Upper lobe of left lung (tissue), 6 donors: ENCODE measurements around the gene VCP. TPM values are rescaled to one million over a fixed set of nuclear protein-coding genes. Genes with fewer than 3 reads are reported as not detected.

Experiments used
- ATAC-seq, 2 donors: fragments of 200-7000 bp; cut with Tn5 transposase; one replicate each; pipeline ENCODE4 v1.9.1; 2022; ENCODE audit warnings: mild to moderate bottlenecking in 2 of 2, moderate library complexity in 2 of 2; ENCODE audit not compliant: low FRiP score in 2 of 2
- DNase-seq, 2 donors: peaks; one replicate each; pipeline ENCODE4 v3.0.0-alpha.2; 2019 to 2020
- H3K27ac ChIP-seq, 4 donors: fragments of 200-600 bp; sonication (generic); one replicate each; pipeline ENCODE4 v1.5.1; 2016 to 2019
- H3K27me3 ChIP-seq, 4 donors: fragments of 200-600 bp; sonication (generic); one replicate each; pipeline ENCODE4 v1.5.1; 2017 to 2019
- H3K36me3 ChIP-seq, 4 donors: fragments of 200-600 bp; sonication (generic); one replicate each; pipeline ENCODE4 v1.5.1; 2016 to 2019
- H3K4me1 ChIP-seq, 4 donors: fragments of 200-600 bp; sonication (generic); one replicate each; pipeline ENCODE4 v1.5.1; 2018 to 2019
- H3K4me3 ChIP-seq, 4 donors: fragments of 200-600 bp; sonication (generic); one replicate each; pipeline ENCODE4 v1.5.1; 2017 to 2019; ENCODE audit warnings: mild to moderate bottlenecking in 2 of 4, moderate library complexity in 1 of 4
- H3K9me3 ChIP-seq, 4 donors: fragments of 200-600 bp; sonication (generic); one replicate each; pipeline ENCODE4 v1.5.1; 2018 to 2019
- EP300 ChIP-seq, 4 donors: sonication (generic); formaldehyde crosslinking; IDR thresholded peaks; one replicate each; pipeline ENCODE4 v1.5.1; 2017; ENCODE audit warnings: antibody characterized with exemption in 4 of 4, control low read depth in 2 of 4
- POLR2A ChIP-seq, 4 donors: fragments of 450-650 bp; IDR thresholded peaks; one replicate each; pipeline ENCODE4 v1.5.1; 2016 to 2017; ENCODE audit warnings: antibody characterized with exemption in 4 of 4, mild to moderate bottlenecking in 2 of 4
- POLR2AphosphoS5 ChIP-seq, 2 donors: sonication (generic); formaldehyde crosslinking; IDR thresholded peaks; one replicate each; pipeline ENCODE4 v1.5.1; 2017; ENCODE audit warnings: antibody characterized with exemption in 2 of 2
- WGBS, 2 donors: methylation state at CpG; one replicate each; pipeline ENCODE4 v1.1.5; 2017 to 2018; 5-methylcytosine and 5-hydroxymethylcytosine counted together
- total RNA-seq, 6 donors: library from RNA; depleted of rRNA in 4 of 6; stranded (reverse); fragments of >200 nt in 4 of 6; gene quantifications; one replicate each; pipeline versions ENCODE4 v1.1.0 to v1.2.1, GENCODE V29; 2016 to 2021
- TF ChIP-seq, protein P1 (sequence below), 6 experiments: fragments of 450-650 bp in 4 of 6; fragments of 200-600 bp in 2 of 6; sonication (generic) in 2 of 6; IDR thresholded peaks; one replicate each; pipeline ENCODE4 v1.5.1; 2016 to 2019; ENCODE audit warnings: antibody characterized with exemption in 6 of 6
- donor health status: DM: no; HTN: no; CAD: no; lungs with moderate emphysema.
- donor health status: DM: no; HTN: yes; CAD: no; lungs with severe emphysema.

The VCP gene
- total RNA-seq, 6 donors from 2014 or later: 170 to 215 (median 189) TPM

GRCh38 chr9:35091536-35091935 lies 19.1 kb upstream of the VCP start:
- 80 to 96% methylated on average over 1 to 17 of the region's 17 CpGs for WGBS, 2 donors
- ATAC-seq (no peak), DNase-seq (peak in 1 of 2 donors; percentile 52)
- no peaks in the 10 kb centered on the region for H3K27me3 ChIP-seq
- peaks cover 12 to 70% (median 50%) of the 10 kb centered on the region in 4 donors for H3K36me3 ChIP-seq
- no peak for TF ChIP-seq POLR2A (IDR thresholded peaks at IDR 0.05)
- TF ChIP-seq, protein P1, sequence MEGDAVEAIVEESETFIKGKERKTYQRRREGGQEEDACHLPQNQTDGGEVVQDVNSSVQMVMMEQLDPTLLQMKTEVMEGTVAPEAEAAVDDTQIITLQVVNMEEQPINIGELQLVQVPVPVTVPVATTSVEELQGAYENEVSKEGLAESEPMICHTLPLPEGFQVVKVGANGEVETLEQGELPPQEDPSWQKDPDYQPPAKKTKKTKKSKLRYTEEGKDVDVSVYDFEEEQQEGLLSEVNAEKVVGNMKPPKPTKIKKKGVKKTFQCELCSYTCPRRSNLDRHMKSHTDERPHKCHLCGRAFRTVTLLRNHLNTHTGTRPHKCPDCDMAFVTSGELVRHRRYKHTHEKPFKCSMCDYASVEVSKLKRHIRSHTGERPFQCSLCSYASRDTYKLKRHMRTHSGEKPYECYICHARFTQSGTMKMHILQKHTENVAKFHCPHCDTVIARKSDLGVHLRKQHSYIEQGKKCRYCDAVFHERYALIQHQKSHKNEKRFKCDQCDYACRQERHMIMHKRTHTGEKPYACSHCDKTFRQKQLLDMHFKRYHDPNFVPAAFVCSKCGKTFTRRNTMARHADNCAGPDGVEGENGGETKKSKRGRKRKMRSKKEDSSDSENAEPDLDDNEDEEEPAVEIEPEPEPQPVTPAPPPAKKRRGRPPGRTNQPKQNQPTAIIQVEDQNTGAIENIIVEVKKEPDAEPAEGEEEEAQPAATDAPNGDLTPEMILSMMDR (IDR thresholded peaks at IDR 0.05): no peak
- no peak for TF ChIP-seq EP300 (IDR thresholded peaks at IDR 0.05)
- no peak for TF ChIP-seq POLR2AphosphoS5 (IDR thresholded peaks at IDR 0.05)
- H3K4me1 ChIP-seq: peaks cover 8 to 10% (median 9%) of the 10 kb centered on the region in 4 donors
- no peaks in the 10 kb centered on the region for H3K9me3 ChIP-seq
- H3K4me3 ChIP-seq: no peak overlapping the region
- H3K27ac ChIP-seq: no peak overlapping the region

DNA sequence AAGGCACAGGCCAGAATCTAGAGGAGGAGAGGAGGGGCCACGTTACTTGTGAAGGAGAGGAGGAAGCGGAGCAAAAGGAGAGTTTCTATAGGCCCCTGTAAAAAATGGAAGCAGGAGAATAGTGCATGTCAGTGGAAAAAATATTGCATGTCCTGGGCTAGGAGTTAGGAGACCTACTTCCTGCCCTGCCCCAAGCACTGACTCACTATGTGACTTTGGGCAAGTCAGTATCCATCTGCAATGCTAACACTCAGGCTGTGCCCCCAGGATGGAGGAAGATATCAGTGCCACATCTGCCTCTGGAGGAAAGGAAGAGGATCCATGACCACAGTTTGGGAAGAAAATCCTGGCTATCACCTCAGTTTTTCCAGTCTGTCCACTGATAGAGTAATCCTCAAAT lies 17.0 kb upstream of the VCP start:
- 78 to 95% methylated on average over 2 of the region's 2 CpGs for WGBS, 2 donors
- DNase-seq (no peak), ATAC-seq (no peak)
- H3K4me1 ChIP-seq: no peaks in the 10 kb centered on the region
- TF ChIP-seq, protein P1 (IDR thresholded peaks at IDR 0.05): no peak
- no peak for TF ChIP-seq POLR2A (IDR thresholded peaks at IDR 0.05)
- TF ChIP-seq EP300 (IDR thresholded peaks at IDR 0.05): no peak
- H3K4me3 ChIP-seq: no peak overlapping the region
- peaks cover 12 to 74% (median 50%) of the 10 kb centered on the region in 4 donors for H3K36me3 ChIP-seq
- no peaks in the 10 kb centered on the region for H3K9me3 ChIP-seq
- H3K27me3 ChIP-seq: no peaks in the 10 kb centered on the region
- H3K27ac ChIP-seq: no peak overlapping the region

DNA sequence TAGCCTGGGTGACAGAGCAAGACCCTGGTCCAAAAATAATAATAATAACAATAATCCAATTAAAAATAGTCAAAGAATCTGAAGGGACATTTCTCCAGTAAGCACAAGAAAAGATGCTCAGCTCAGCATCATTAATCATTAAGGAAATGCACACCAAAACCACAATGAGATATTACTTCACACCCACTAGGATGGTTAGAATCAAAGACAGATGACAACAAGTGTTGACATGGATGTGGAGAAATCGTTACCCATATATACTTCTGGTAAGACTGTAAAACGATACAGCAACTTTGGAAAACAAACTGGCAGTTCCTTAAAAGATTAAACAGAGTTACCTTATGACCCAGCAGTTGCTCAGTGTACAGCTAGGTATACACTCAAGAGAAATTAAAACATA lies 12.7 kb upstream of the VCP start:
- Histone ChIP-seq H3K9me3 (no peaks in the 10 kb centered on the region), H3K4me1 (peaks cover 0 to 6% (median 4%) of the 10 kb centered on the region in 4 donors)
- WGBS, 2 donors: 71 to 81% methylated on average over 2 of the region's 2 CpGs

GRCh38 chr9:35079426-35080341 lies 7.3 kb upstream of the VCP start, which contains the start of gene FANCG:
Gene FANCG (minus strand): TSS chr9:35079942. CDS start chr9:35079524, 418 bp downstream.
- Histone ChIP-seq H3K27ac (peak within 1 kb of the TSS; percentile 27 to 85 (median 68)), H3K9me3 (no peaks in the 10 kb centered on the region), H3K36me3 (peaks cover 0 to 6% (median 2%) of the 10 kb centered on the region in 4 donors), H3K4me1 (peaks cover 8 to 21% (median 12%) of the 10 kb centered on the region in 4 donors), H3K4me3 (peak within 1 kb of the TSS; percentile 54 to 84 (median 78)), H3K27me3 (no peaks in the 10 kb centered on the region)
- DNase-seq (peak; percentile 94 to 95), ATAC-seq (peak; percentile 97 to 99)
- 0% methylated on average over 18 to 47 of the region's 67 CpGs for WGBS, 2 donors
- no peak for TF ChIP-seq EP300 (IDR thresholded peaks at IDR 0.05)
- TF ChIP-seq POLR2AphosphoS5 (IDR thresholded peaks at IDR 0.05): peak; percentile 66 to 74
- TF ChIP-seq POLR2A (IDR thresholded peaks at IDR 0.05): peak in 1 of 4 donors; percentile 61
- TF ChIP-seq, protein P1 (IDR thresholded peaks at IDR 0.05): peak in 2 of 6 experiments; percentile 7 to 9

More for the DNA sequence above, 12.7 kb upstream of the VCP start:
- ATAC-seq (no peak), DNase-seq (no peak)
- Histone ChIP-seq H3K27ac (no peak overlapping the region), H3K4me3 (no peak overlapping the region), H3K36me3 (peaks cover 6 to 38% (median 25%) of the 10 kb centered on the region in 4 donors), H3K27me3 (no peaks in the 10 kb centered on the region)
- TF ChIP-seq POLR2AphosphoS5 (IDR thresholded peaks at IDR 0.05): no peak
- TF ChIP-seq, protein P1 (IDR thresholded peaks at IDR 0.05): no peak
- no peak for TF ChIP-seq EP300 (IDR thresholded peaks at IDR 0.05)
- TF ChIP-seq POLR2A (IDR thresholded peaks at IDR 0.05): no peak
